Stimulated activated CD4-positive, alpha-beta T cell treated with anti-CD3 and anti-CD28 coated beads, Interleukin-12 subunit alpha, Interleukin-12 subunit beta, amount 100 ng/mL, for 4 hours (primary cell): Measurements from ENCODE around the gene TRIM44.
"Not testable (repeated sequence)": the region's sequence is repeated elsewhere in the genome, so short reads cannot be mapped to it uniquely, and the experiment has no call there.

ENCODE experiments used
- DNase-seq: peaks from one replicate; pipeline ENCODE4 v3.0.0-alpha.2; 2020

TRIM44 gene

DNA sequence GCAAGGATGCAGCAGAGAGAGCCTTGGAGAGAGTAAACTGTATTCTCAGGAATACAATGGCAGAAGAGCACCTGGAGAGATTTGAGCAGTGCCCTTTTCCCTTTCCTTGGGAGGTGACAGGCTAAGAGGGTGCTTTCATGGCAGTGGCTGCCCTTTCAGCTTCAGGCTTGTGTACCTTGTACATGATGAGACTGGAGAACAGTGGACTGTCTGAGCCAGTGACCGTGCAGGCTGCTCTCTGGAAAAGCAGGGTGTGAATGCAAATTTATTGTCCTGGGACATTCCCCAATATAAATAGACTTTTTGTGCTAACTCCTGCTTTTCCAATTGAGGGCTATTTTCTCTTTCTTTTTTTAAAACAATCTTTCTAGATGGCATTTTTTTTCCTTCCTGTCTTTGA, 99.3 kb downstream of the TRIM44 start:
- DNase-seq = no peak

DNA sequence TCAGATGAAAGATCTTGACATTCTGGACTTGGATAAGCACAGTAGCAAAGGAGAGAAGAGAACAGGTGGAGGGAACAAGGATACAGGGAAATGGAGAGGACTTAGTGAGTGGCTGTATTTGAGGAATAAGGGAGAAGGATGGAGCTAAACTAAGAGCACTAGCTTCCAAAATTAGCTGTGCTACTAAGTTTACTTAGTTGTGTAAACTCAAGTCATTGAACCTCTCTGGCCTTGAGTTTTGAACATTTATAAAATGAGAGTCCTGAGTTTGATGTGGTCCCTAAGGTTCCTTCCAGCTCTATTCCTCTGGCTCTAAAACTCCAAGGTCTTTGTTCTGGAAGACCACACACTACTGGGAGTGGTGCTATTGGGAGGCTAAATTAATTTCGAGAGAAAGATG, 100.7 kb downstream of the TRIM44 start:
- DNase-seq = no peak

- no peak for DNase-seq
These were observed 101.2 kb downstream of the TRIM44 start for GRCh38 chr11:35763765-35764164.

- no peak for DNase-seq
These were observed 101.8 kb downstream of the TRIM44 start for GRCh38 chr11:35764417-35764816.

GRCh38 chr11:35765211-35765610, 102.6 kb downstream of the TRIM44 start:
- DNase-seq = no peak

DNA sequence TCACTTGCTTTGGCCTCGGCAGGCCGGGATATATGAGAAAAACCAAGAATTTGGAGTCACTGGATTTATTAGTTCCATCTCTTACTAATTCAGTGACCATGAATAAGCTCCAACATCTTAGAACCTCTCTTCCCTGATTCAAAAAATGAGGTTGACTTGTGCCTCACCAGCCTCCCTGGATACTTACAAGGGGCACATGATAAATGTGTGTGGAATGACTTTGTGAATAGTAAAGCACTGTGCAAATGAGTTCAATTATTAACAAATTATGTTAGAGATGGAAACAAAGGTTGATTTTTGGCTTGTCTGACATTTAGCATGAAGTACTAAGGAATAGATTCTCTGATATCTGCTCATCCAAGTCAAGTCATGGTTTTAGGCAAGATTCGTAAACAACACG, 104.1 kb downstream of the TRIM44 start:
- DNase-seq = no peak

GRCh38 chr11:35770425-35770824, 107.8 kb downstream of the TRIM44 start:
- DNase-seq = not testable (repeated sequence)

- DNase-seq = no peak
These were observed 109.1 kb downstream of the TRIM44 start for GRCh38 chr11:35771722-35772121.

GRCh38 chr11:35777241-35777640, 114.7 kb downstream of the TRIM44 start:
- not testable (repeated sequence) for DNase-seq

GRCh38 chr11:35778943-35779342, 116.4 kb downstream of the TRIM44 start:
- not testable (repeated sequence) for DNase-seq

- DNase-seq = no peak
These were observed 116.8 kb downstream of the TRIM44 start for GRCh38 chr11:35779409-35779808.

DNA sequence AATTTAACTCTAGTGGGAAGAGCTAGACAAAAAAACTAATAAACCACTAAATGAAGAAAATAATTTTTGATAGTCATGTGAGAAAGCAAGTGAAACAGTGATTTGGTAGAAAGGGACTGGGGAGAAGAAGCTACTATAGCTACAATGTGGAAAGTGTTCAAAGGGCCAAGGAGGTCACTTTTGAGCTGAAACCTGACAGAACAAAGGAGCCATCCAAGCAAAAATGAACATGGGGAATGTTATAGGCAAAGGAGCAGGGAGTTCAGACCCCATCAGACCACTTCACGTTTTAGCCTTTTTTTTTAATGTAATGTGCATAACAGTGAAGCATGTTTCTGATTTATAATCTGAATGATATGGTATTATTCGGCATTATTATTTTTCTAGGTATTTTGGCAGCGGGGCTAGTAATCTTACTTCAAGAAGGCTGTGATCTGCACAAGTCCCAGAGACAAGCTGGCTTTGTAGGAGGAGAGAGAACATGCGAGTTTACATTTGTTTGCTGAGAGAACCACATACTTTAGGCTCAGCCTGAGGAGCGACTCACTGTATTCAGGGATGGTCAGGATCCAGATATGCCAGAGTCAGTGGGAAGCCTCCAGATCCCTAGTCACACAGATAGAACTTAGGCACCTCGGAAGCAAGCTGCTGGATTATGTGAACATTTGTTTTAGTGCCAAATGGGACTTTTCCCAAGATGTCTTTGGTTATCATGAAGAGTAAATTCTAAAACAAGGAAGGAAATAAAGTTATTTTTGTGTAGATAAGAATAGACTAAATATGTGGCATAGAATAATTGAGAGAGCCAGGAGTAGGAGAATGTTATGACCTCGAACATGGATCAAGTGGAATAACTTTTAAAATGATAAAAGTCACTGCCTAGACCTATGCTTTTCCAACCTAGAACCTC, 118.6 kb downstream of the TRIM44 start:
- no peak for DNase-seq

DNA sequence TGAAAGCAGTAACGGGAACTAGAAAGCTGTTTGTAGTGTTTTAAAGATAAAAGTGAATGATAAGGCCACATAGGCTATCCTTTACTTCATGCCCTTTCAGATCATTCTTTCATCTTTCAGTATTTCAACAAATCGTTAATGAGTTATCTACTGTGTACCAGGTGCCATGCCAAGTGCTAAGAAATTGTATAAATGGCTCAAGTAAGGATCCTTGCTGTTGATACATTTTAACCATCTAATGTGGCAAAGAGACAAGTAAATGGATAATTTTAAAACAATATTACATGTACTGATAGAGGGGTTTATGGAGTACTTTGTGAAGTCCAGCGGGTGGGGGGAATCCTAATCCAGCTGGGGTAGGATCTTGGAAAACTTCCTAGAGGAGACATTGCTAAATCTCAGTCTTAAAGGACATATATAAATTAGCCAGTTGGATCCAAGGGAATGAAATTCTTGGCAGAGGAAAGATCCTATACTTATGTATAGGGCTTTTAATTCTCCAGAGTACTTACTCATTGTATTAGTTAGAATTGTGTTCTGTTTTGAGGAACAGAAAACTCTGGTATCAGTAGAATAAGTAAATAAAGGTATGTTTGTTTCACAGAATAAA, 119.4 kb downstream of the TRIM44 start:
- DNase-seq = no peak

DNA sequence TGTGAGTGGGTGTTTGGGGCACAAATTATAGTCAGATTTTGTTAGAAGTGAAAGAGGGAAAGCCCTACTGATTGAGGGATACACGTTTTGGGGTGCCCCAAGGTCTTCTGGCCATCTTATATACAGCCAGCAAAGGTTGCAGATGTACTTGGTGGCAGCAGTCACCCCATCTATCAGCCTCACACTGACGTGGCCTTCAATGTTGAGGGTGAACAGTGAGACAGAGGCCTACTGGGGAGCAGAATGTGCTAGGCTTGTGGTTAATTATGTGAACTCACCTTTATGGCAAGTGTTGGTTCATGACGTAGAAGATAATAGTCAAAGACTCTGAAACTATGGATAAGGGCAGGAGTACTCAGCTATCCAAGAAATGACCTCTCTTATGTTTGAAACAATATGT, 121.2 kb downstream of the TRIM44 start:
- DNase-seq = no peak

DNA sequence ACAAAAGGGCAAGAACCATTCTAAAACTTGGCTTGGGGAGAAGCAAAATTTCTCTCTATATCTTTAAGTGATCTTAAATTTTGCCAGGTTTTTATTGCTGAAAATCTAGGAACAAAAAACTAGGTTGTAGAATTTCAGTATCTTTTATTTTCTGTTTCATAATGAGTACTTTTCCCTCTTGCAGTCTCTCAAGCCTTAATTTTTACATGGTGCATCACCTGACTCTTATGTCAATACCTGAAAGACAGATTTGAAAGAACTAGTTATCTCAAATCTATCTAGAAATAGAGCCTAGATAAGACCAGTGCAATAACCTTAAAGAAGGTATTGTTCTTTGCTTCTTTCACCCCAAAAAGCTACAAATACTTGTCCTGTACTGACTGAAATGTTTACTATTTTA, 122.1 kb downstream of the TRIM44 start:
- DNase-seq = no peak

GRCh38 chr11:35785287-35786167, 123.0 kb downstream of the TRIM44 start:
- DNase-seq = no peak

GRCh38 chr11:35786188-35786587, 123.6 kb downstream of the TRIM44 start:
- DNase-seq = no peak

DNA sequence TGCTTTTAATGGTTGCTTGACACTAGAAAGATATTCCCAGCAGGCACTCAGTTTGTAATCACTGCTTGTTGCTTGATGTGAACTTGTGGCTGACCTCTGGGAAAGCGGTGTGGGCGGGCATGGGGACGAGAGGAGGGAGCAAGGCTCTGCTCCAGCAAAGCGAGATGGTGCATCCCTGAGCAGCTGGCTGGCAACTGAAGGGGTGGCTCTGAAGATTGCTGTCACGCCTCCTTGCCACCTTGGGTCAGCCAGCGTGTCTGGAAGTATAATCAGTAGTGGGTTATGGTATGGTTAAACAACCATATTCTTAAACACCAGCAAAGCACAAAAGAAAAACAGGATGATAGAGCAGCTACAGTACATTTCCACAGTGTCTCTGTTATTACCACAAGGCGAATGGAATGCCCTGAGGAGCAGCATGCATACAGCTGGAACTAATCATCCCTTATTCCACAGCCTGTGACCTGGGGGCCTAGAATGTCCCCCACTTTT, 124.5 kb downstream of the TRIM44 start:
- DNase-seq = no peak

- DNase-seq = no peak
These were observed 125.1 kb downstream of the TRIM44 start for GRCh38 chr11:35787626-35788025.

DNA sequence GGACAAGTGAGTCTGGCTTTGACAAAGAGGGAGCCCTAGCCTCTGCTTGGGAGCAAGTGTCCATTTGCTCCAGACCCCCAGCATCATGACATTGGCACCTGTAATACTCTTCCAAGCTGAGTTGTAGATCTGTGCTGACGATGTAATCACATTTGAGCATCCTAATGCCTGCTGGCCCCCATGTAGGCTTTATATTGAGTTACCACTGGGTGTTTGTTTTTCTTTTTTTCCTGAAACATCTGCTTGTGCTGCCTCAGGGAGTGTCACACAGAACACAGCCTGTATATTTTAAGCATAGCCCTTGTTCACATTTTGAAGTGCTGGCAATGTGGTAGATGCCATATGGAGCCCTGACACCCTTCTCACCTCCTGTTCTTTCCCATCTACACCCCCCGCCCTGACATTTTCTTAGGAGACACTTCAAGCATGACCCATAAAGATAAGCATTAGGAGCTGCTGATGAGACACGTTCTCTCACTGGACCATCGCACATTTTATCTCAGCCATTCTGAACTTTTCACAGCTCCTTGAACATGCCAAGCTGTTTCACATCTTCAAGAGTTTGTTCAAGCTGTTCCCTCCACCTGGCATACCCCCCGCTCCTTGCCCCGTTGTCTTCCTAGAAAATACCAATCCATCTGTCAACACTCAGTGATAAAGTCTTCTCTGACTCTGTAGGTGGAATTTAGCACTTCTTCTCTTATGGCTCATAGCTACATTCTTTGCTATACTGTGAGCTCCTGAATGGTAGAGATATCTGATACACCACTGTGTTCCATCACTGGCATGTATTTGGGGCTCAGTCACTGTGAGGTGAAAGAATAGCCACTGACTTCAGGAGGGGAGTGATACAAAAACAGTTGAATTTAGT, 128.7 kb downstream of the TRIM44 start:
- no peak for DNase-seq

DNA sequence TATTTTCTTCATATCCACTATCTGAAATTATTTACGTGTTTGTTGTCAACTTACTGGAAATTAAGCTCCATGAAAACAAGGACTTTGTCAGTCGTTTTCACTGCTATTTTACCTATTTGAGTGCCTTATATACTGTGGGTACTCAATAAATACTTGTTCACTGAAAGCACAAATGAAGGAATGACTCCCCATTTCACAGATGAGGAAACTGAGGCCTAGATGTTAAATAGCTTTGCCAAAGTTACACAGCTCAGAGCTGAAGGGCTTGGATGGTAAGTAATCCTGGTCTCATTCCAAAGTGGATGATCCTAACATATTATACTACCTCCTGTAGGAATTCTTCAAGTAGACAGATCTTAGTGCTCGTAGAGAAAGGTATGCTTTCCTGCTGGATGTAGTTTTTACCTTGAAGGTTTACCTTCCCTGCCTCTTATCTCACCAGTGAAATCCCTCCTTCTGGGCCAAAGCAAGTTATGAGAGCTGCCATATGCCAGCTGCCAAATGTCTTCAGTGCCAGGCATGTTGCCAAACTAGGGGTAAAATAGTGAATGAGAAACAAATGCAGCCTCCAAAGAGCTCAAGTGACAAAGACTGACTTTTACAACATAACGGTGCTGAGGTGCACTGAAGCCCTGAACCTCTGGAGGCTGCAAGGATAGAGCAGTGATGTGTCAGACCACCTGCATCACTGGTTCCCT, 129.7 kb downstream of the TRIM44 start:
- no peak for DNase-seq

DNA sequence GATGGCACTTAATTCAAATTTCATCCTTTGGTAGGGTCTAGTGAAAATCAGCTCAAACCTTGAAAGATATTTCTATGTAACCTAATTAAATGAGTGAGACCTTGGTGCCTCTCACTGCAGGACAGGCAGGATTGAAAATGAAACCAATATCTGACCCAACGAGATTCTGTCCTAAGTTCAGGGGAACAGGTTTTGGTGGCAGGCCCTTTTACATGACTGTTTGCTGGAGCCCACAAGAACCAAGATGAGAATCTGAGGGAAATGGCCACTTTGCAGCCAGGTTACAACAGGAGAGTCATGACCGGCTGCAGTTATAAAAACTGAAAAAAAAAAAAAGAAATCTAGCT, 130.2 kb downstream of the TRIM44 start:
- DNase-seq = no peak
